Thymus (tissue), 11 donors: Measurements from ENCODE around the gene MEIS2. TPM values are rescaled to one million over a fixed set of nuclear protein-coding genes. Genes with fewer than 3 reads are reported as not detected.

Source experiments
- DNase-seq, 9 donors: peaks; one replicate each; pipeline ENCODE4 v3.0.0-alpha.2; 2013; ENCODE audit warnings: low spot score in 9 of 9, low read depth in 6 of 9, missing footprints in 1 of 9
- H3K27ac ChIP-seq, 2 donors: one replicate each; pipeline ENCODE4 v1.5.1; 2013; ENCODE audit warnings: control low read depth in 1 of 2, low read depth in 1 of 2, low read length in 1 of 2, mild to moderate bottlenecking in 1 of 2, moderate library complexity in 1 of 2
- H3K27me3 ChIP-seq, 2 donors: one replicate each; pipeline ENCODE4 v1.5.1; 2013; ENCODE audit warnings: low read length in 1 of 2; ENCODE audit not compliant: control insufficient read depth in 2 of 2, insufficient read depth in 1 of 2
- H3K36me3 ChIP-seq, 2 donors: one replicate each; pipeline ENCODE4 v1.5.1; 2013; ENCODE audit warnings: low read length in 1 of 2, mild to moderate bottlenecking in 1 of 2, moderate library complexity in 1 of 2; ENCODE audit not compliant: control insufficient read depth in 2 of 2, insufficient read depth in 2 of 2
- H3K4me1 ChIP-seq, 2 donors: one replicate each; pipeline ENCODE4 v1.5.1; 2013; ENCODE audit warnings: low read length in 2 of 2; ENCODE audit not compliant: control insufficient read depth in 2 of 2, insufficient read depth in 2 of 2
- H3K4me3 ChIP-seq, 2 donors: one replicate each; pipeline ENCODE4 v1.5.1; 2013; ENCODE audit warnings: low read length in 2 of 2, control low read depth in 1 of 2, mild to moderate bottlenecking in 1 of 2
- H3K9me3 ChIP-seq, 2 donors: one replicate each; pipeline ENCODE4 v1.5.1; 2013; ENCODE audit warnings: low read length in 1 of 2, mild to moderate bottlenecking in 1 of 2; ENCODE audit not compliant: control insufficient read depth in 2 of 2, insufficient read depth in 1 of 2
- WGBS: extraction: QIAGEN DNeasy Blood & Tissue Kit; methylation state at CpG from one replicate; pipeline ENCODE4 v1.1.7; 2013; 5-methylcytosine and 5-hydroxymethylcytosine counted together
- polyA plus RNA-seq: library from polyadenylated mRNA; stranded (reverse); fragments of 200-250 nt; gene quantifications from one replicate; pipeline ENCODE4 v1.2.3, GENCODE V29; 2013
- total RNA-seq: library from RNA; stranded (reverse); fragments of 120-200 nt; gene quantifications from one replicate; pipeline ENCODE4 v1.2.4, GENCODE V29; 2013
- donor health status: healthy.

Gene MEIS2
- total and polyA plus RNA-seq, 2 donors = 20.8 to 32.7 TPM

- Histone ChIP-seq H3K36me3 (no peaks in the 10 kb centered on the region), H3K27ac (no peak overlapping the region), H3K4me1 (no peaks in the 10 kb centered on the region), H3K4me3 (no peak overlapping the region), H3K27me3 (no peaks in the 10 kb centered on the region), H3K9me3 (no peaks in the 10 kb centered on the region)
- WGBS = 94% methylated on average over 9 of the region's 9 CpGs
- no peak for DNase-seq
Observed at GRCh38 chr15:37015035-37015434, 85.3 kb downstream of the MEIS2 start.

- Histone ChIP-seq H3K36me3 (no peaks in the 10 kb centered on the region), H3K9me3 (no peaks in the 10 kb centered on the region), H3K4me3 (no peak overlapping the region), H3K4me1 (no peaks in the 10 kb centered on the region), H3K27ac (no peak overlapping the region), H3K27me3 (no peaks in the 10 kb centered on the region)
- DNase-seq = no peak
- 77% methylated on average over 3 of the region's 3 CpGs for WGBS
Observed at GRCh38 chr15:37014566-37014965, 85.8 kb downstream of the MEIS2 start.

- H3K27me3 ChIP-seq = no peaks in the 10 kb centered on the region
- H3K4me3 ChIP-seq = no peak overlapping the region
- no peaks in the 10 kb centered on the region for H3K9me3 ChIP-seq
- DNase-seq = no peak
- H3K4me1 ChIP-seq = no peaks in the 10 kb centered on the region
- no peak overlapping the region for H3K27ac ChIP-seq
- WGBS = 32% methylated on average over 2 of the region's 2 CpGs
- no peaks in the 10 kb centered on the region for H3K36me3 ChIP-seq
Observed at GRCh38 chr15:37014137-37014536, 86.2 kb downstream of the MEIS2 start.

GRCh38 chr15:37010595-37010994, 89.8 kb downstream of the MEIS2 start:
- Histone ChIP-seq H3K9me3 (no peaks in the 10 kb centered on the region), H3K27me3 (no peaks in the 10 kb centered on the region), H3K27ac (no peak overlapping the region), H3K36me3 (no peaks in the 10 kb centered on the region), H3K4me3 (no peak overlapping the region), H3K4me1 (no peaks in the 10 kb centered on the region)
- 94% methylated on average over 7 of the region's 7 CpGs for WGBS
- no peak for DNase-seq

- no peaks in the 10 kb centered on the region for H3K27me3 ChIP-seq
- no peaks in the 10 kb centered on the region for H3K4me1 ChIP-seq
- no peaks in the 10 kb centered on the region for H3K36me3 ChIP-seq
- 95% methylated on average over 1 of the region's 1 CpG for WGBS
- no peak overlapping the region for H3K27ac ChIP-seq
- no peak for DNase-seq
- H3K4me3 ChIP-seq = no peak overlapping the region
- H3K9me3 ChIP-seq = no peaks in the 10 kb centered on the region
Observed at GRCh38 chr15:37009288-37009687, 91.1 kb downstream of the MEIS2 start.

- H3K9me3 ChIP-seq = no peaks in the 10 kb centered on the region
- no peaks in the 10 kb centered on the region for H3K36me3 ChIP-seq
- H3K4me3 ChIP-seq = no peak overlapping the region
- DNase-seq = no peak
- 97% methylated on average over 3 of the region's 3 CpGs for WGBS
- H3K4me1 ChIP-seq = no peaks in the 10 kb centered on the region
- no peak overlapping the region for H3K27ac ChIP-seq
- no peaks in the 10 kb centered on the region for H3K27me3 ChIP-seq
Observed at GRCh38 chr15:37008205-37008604, 92.1 kb downstream of the MEIS2 start.

GRCh38 chr15:37007301-37007700, 93.0 kb downstream of the MEIS2 start:
- no peaks in the 10 kb centered on the region for H3K9me3 ChIP-seq
- WGBS = 98% methylated on average over 2 of the region's 2 CpGs
- no peaks in the 10 kb centered on the region for H3K36me3 ChIP-seq
- H3K4me3 ChIP-seq = no peak overlapping the region
- no peak overlapping the region for H3K27ac ChIP-seq
- no peaks in the 10 kb centered on the region for H3K27me3 ChIP-seq
- DNase-seq = no peak
- H3K4me1 ChIP-seq = no peaks in the 10 kb centered on the region

- H3K4me1 ChIP-seq = no peaks in the 10 kb centered on the region
- no peaks in the 10 kb centered on the region for H3K36me3 ChIP-seq
- H3K4me3 ChIP-seq = no peak overlapping the region
- no peak for DNase-seq
- no peaks in the 10 kb centered on the region for H3K27me3 ChIP-seq
- no peaks in the 10 kb centered on the region for H3K9me3 ChIP-seq
- 81% methylated on average over 8 of the region's 8 CpGs for WGBS
- no peak overlapping the region for H3K27ac ChIP-seq
Observed at GRCh38 chr15:37004981-37005735, 95.2 kb downstream of the MEIS2 start.

GRCh38 chr15:37004373-37004869, 95.9 kb downstream of the MEIS2 start:
- WGBS = 86% methylated on average over 4 of the region's 4 CpGs
- Histone ChIP-seq H3K27ac (no peak overlapping the region), H3K9me3 (no peaks in the 10 kb centered on the region), H3K36me3 (no peaks in the 10 kb centered on the region), H3K4me3 (no peak overlapping the region), H3K4me1 (no peaks in the 10 kb centered on the region), H3K27me3 (no peaks in the 10 kb centered on the region)
- no peak for DNase-seq
